H9 (cell line): ENCODE measurements around the gene TEX52. TPM values are rescaled to one million over a fixed set of nuclear protein-coding genes. Genes with fewer than 3 reads are reported as not detected.
A peak's percentile ranks its signal among the peaks of the same experiment; 100 is the strongest.

ENCODE experiments used
- DNase-seq: peaks from one replicate; pipeline ENCODE4 v3.0.0-alpha.2; 2017
- H2AFZ ChIP-seq: one replicate; pipeline ENCODE4 v1.6.1; 2013; ENCODE audit warnings: mild to moderate bottlenecking, low read length, control low read depth, moderate library complexity
- H2AK5ac ChIP-seq: 2 replicates; pipeline ENCODE4 v1.6.1; 2013; ENCODE audit warnings: low read length, control low read depth, mixed read lengths; ENCODE audit not compliant: insufficient read length
- H2BK120ac ChIP-seq: one replicate; pipeline ENCODE4 v1.6.1; 2013; ENCODE audit warnings: low read depth, mild to moderate bottlenecking, low read length, control low read depth, inconsistent platforms; ENCODE audit not compliant: poor library complexity, severe bottlenecking
- H2BK12ac ChIP-seq: 2 replicates; pipeline ENCODE4 v1.6.1; 2013; ENCODE audit warnings: low read length, control low read depth, mixed read lengths, low read depth; ENCODE audit not compliant: insufficient read length
- H2BK15ac ChIP-seq: 2 replicates; pipeline ENCODE4 v1.6.1; 2013; ENCODE audit warnings: low read depth, low read length, control low read depth
- H2BK20ac ChIP-seq: one replicate; pipeline ENCODE4 v1.6.1; 2013; ENCODE audit warnings: low read depth, mild to moderate bottlenecking, low read length, control low read depth, inconsistent platforms; ENCODE audit not compliant: poor library complexity, severe bottlenecking
- H2BK5ac ChIP-seq: 2 replicates; pipeline ENCODE4 v1.6.1; 2013; ENCODE audit warnings: low read length, control low read depth, mixed read lengths; ENCODE audit not compliant: insufficient read length
- H3K14ac ChIP-seq: 2 replicates; pipeline ENCODE4 v1.6.1; 2013; ENCODE audit warnings: low read length, control low read depth; ENCODE audit not compliant: insufficient read depth
- H3K18ac ChIP-seq: 2 replicates; pipeline ENCODE4 v1.6.1; 2013; ENCODE audit warnings: low read depth, mild to moderate bottlenecking, mixed read lengths, low read length, control low read depth; ENCODE audit not compliant: insufficient read length
- H3K23ac ChIP-seq: 2 replicates; pipeline ENCODE4 v1.6.1; 2013; ENCODE audit warnings: low read length, control low read depth, mixed read lengths, low read depth; ENCODE audit not compliant: insufficient read length
- H3K23me2 ChIP-seq: 2 replicates; pipeline ENCODE4 v1.6.1; 2013; ENCODE audit warnings: low read depth, mild to moderate bottlenecking, mixed read lengths, low read length, control low read depth; ENCODE audit not compliant: insufficient read length, poor library complexity, severe bottlenecking
- H3K27ac ChIP-seq: 2 replicates; pipeline ENCODE4 v1.5.1; 2013; ENCODE audit warnings: low read length, control low read depth, mixed read lengths, low read depth; ENCODE audit not compliant: insufficient read length
- H3K27me3 ChIP-seq: 2 replicates; pipeline ENCODE4 v1.6.1; 2013; ENCODE audit warnings: low read length, control low read depth, inconsistent platforms; ENCODE audit not compliant: insufficient read depth
- H3K4ac ChIP-seq: 2 replicates; pipeline ENCODE4 v1.6.1; 2013; ENCODE audit warnings: low read depth, mild to moderate bottlenecking, control low read depth, inconsistent platforms, low read length, moderate library complexity
- H3K4me1 ChIP-seq: 2 replicates; pipeline ENCODE4 v1.6.1; 2013; ENCODE audit warnings: low read length, control low read depth, inconsistent platforms; ENCODE audit not compliant: insufficient read depth
- H3K4me2 ChIP-seq: 2 replicates; pipeline ENCODE4 v1.6.1; 2013; ENCODE audit warnings: low read length, control low read depth, mixed read lengths; ENCODE audit not compliant: insufficient read length, insufficient read depth
- H3K56ac ChIP-seq: 2 replicates; pipeline ENCODE4 v1.6.1; 2013; ENCODE audit warnings: low read depth, mild to moderate bottlenecking, mixed read lengths, low read length, control low read depth; ENCODE audit not compliant: insufficient read length
- H3K79me1 ChIP-seq: 2 replicates; pipeline ENCODE4 v1.6.1; 2013; ENCODE audit warnings: low read depth, mild to moderate bottlenecking, moderate library complexity, low read length, control low read depth, inconsistent platforms; ENCODE audit not compliant: insufficient read depth, poor library complexity, severe bottlenecking
- H3K79me2 ChIP-seq: 2 replicates; pipeline ENCODE4 v1.6.1; 2013; ENCODE audit warnings: low read length, control low read depth, inconsistent platforms; ENCODE audit not compliant: insufficient read depth
- H3K9ac ChIP-seq: 2 replicates; pipeline ENCODE4 v1.6.1; 2013; ENCODE audit warnings: low read length, control low read depth, mixed read lengths; ENCODE audit not compliant: insufficient read length; ENCODE audit errors: extremely low read depth
- H3K9me3 ChIP-seq: one replicate; pipeline ENCODE4 v1.6.1; 2013; ENCODE audit warnings: low read depth, low read length, inconsistent platforms; ENCODE audit not compliant: control insufficient read depth
- H3T11ph ChIP-seq: one replicate; pipeline ENCODE4 v1.6.1; 2013; ENCODE audit warnings: mild to moderate bottlenecking, low read length, control low read depth, inconsistent platforms
- H4K20me1 ChIP-seq: one replicate; pipeline ENCODE4 v1.6.1; 2013; ENCODE audit not compliant: control insufficient read depth, insufficient read length, insufficient read depth
- H4K5ac ChIP-seq: 2 replicates; pipeline ENCODE4 v1.6.1; 2013; ENCODE audit warnings: low read depth, mild to moderate bottlenecking, mixed read lengths, low read length, control low read depth; ENCODE audit not compliant: insufficient read length
- H4K8ac ChIP-seq: replicated peaks from 2 replicates; pipeline ENCODE4 v1.6.1; 2013; ENCODE audit warnings: low read length, control low read depth, mixed read lengths, low read depth; ENCODE audit not compliant: insufficient read length
- H4K91ac ChIP-seq: 2 replicates; pipeline ENCODE4 v1.6.1; 2013; ENCODE audit warnings: low read depth, mild to moderate bottlenecking, moderate library complexity, mixed read lengths, low read length, control low read depth; ENCODE audit not compliant: insufficient read length
- H3K27ac Mint-ChIP-seq, 3 experiments: 2 replicates in 2 of 3; 3 replicates in 1 of 3; pipeline ENCODE4 v1.8.0; 2020 to 2021; ENCODE audit warnings: mixed read lengths in 3 of 3, mild to moderate bottlenecking in 1 of 3, moderate library complexity in 1 of 3
- H3K27me3 Mint-ChIP-seq: 2 replicates; pipeline ENCODE4 v1.8.0; 2021; ENCODE audit warnings: low read depth, mild to moderate bottlenecking, moderate library complexity, mixed read lengths
- H3K36me3 Mint-ChIP-seq, 3 experiments: 2 replicates in 2 of 3; 3 replicates in 1 of 3; pipeline ENCODE4 v1.8.0; 2020 to 2021; ENCODE audit warnings: low read depth in 3 of 3, mixed read lengths in 3 of 3; ENCODE audit not compliant: insufficient read depth in 1 of 3
- H3K4me1 Mint-ChIP-seq, 2 experiments: 2 replicates each; pipeline ENCODE4 v1.8.0; 2020; ENCODE audit warnings: mixed read lengths in 2 of 2
- H3K4me3 Mint-ChIP-seq, 2 experiments: 2 replicates in 1 of 2; 3 replicates in 1 of 2; pipeline ENCODE4 v1.8.0; 2020 to 2021; ENCODE audit warnings: mild to moderate bottlenecking in 2 of 2, mixed read lengths in 2 of 2, moderate library complexity in 1 of 2
- H3K9me3 Mint-ChIP-seq, 2 experiments: 2 replicates in 1 of 2; 3 replicates in 1 of 2; pipeline ENCODE4 v1.8.0; 2020; ENCODE audit warnings: mild to moderate bottlenecking in 2 of 2, mixed read lengths in 2 of 2, moderate library complexity in 1 of 2
- WGBS: extraction: QIAGEN DNeasy Blood & Tissue Kit; methylation state at CpG from one replicate; pipeline ENCODE4 v1.1.7; 2013; ENCODE audit warnings: missing lambda C conversion rate, low lambda C conversion rate, mixed read lengths; ENCODE audit not compliant: insufficient read length; ENCODE audit errors: extremely low coverage; 5-methylcytosine and 5-hydroxymethylcytosine counted together
- total RNA-seq: library from RNA; stranded (reverse); gene quantifications from 2 replicates; pipeline ENCODE4 v1.2.1, GENCODE V29; 2021
- TF ChIP-seq, protein P1 (sequence below): fragments of 200-600 bp; sonication (generic); conservative IDR thresholded peaks from 3 replicates; pipeline ENCODE4 v1.8.0; 2021; ENCODE audit warnings: antibody characterized with exemption, mild to moderate bottlenecking

TEX52 gene
- total RNA-seq, 1 experiment from 2014 or later: 0.20 TPM

DNA sequence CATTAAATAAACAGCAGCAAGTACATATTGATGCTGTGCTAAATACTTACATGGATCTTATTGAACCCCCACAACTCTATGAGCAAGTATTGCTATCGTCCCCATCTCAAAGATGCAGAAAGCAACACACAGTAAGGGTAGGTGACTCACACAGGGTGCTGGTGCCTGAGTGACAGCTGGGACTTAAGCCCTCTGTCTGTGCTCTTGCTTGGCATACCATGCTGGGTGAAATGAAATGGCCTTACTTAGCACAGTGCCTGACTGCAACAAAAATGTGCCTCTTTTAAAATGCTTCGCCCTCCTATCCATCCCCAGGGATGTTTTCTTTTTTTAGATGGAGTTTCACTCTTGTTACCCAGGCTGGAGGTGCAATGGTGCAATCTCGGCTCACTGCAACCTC, 788 bp downstream of the TEX52 start:
- Histone ChIP-seq H4K20me1 (no peaks in the 10 kb centered on the region), H2BK12ac (no peak overlapping the region), H3K4me1 (no peaks in the 10 kb centered on the region), H2BK120ac (no peak overlapping the region), H3K18ac (no peak overlapping the region), H4K8ac (no peak overlapping the region), H2BK5ac (no peak overlapping the region), H3K9me3 (no peaks in the 10 kb centered on the region), H3K79me1 (no peaks in the 10 kb centered on the region), H3K27me3 (no peaks in the 10 kb centered on the region), H2AK5ac (no peak overlapping the region), H3K4ac (no peak overlapping the region), H2BK15ac (no peak overlapping the region), H3K23me2 (no peaks in the 10 kb centered on the region), H4K5ac (no peak overlapping the region), H3K27ac (no peak overlapping the region), H2AFZ (no peak overlapping the region), H3K4me2 (no peak overlapping the region), H4K91ac (no peak overlapping the region), H3K23ac (no peak overlapping the region), H3K14ac (no peak overlapping the region), H3T11ph (no peak overlapping the region), H3K79me2 (no peaks in the 10 kb centered on the region), H3K9ac (no peak overlapping the region), H3K56ac (no peak overlapping the region), H2BK20ac (no peak overlapping the region)
- no peak overlapping the region; a peak in 1 of 5 replicates for H3K4me3 Mint-ChIP-seq
- TF ChIP-seq, protein P1, sequence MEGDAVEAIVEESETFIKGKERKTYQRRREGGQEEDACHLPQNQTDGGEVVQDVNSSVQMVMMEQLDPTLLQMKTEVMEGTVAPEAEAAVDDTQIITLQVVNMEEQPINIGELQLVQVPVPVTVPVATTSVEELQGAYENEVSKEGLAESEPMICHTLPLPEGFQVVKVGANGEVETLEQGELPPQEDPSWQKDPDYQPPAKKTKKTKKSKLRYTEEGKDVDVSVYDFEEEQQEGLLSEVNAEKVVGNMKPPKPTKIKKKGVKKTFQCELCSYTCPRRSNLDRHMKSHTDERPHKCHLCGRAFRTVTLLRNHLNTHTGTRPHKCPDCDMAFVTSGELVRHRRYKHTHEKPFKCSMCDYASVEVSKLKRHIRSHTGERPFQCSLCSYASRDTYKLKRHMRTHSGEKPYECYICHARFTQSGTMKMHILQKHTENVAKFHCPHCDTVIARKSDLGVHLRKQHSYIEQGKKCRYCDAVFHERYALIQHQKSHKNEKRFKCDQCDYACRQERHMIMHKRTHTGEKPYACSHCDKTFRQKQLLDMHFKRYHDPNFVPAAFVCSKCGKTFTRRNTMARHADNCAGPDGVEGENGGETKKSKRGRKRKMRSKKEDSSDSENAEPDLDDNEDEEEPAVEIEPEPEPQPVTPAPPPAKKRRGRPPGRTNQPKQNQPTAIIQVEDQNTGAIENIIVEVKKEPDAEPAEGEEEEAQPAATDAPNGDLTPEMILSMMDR: no peak
- H3K27ac Mint-ChIP-seq: peak overlapping the region in 1 of 3 experiments; percentile 49; a peak in 1 of 7 replicates
- H3K27me3 Mint-ChIP-seq: peaks cover 4% of the 10 kb centered on the region
- H3K4me1 Mint-ChIP-seq: peaks cover 14 to 42% of the 10 kb centered on the region in 2 experiments
- peaks cover 22 to 25% (median 25%) of the 10 kb centered on the region in 3 experiments for H3K36me3 Mint-ChIP-seq
- no peak for DNase-seq
- WGBS: no CpG with 5 or more reads among the region's 3 CpGs
- H3K9me3 Mint-ChIP-seq: no peaks in the 10 kb centered on the region
